ENCODE measurements around the gene ZNF124.
A peak's percentile ranks its signal among the peaks of the same experiment; 100 is the strongest.

ZNF124 gene

GRCh38 chr1:247210376-247211117 lies 38.7 kb upstream of the ZNF124 start:
- peak overlapping the region; percentile 73 for H3K4me3 ChIP-seq (ENCODE audit: control insufficient read depth, low read depth, low read length)
- peak; percentile 46 for DNase-seq (ENCODE audit: low read depth)
- no peak for TF ChIP-seq CTCF (IDR thresholded peaks at IDR 0.05; ENCODE audit: control insufficient read depth, insufficient read depth, low read depth, low read length, missing control alignments)

GRCh38 chr1:247210062-247210375 lies 38.2 kb upstream of the ZNF124 start:
- H3K4me3 ChIP-seq (ENCODE audit: control insufficient read depth, low read depth, low read length): peak overlapping the region; percentile 73
- TF ChIP-seq CTCF (IDR thresholded peaks at IDR 0.05; ENCODE audit: control insufficient read depth, insufficient read depth, low read depth, low read length, missing control alignments): no peak
- no peak for DNase-seq (ENCODE audit: low read depth)

- TF ChIP-seq CTCF (IDR thresholded peaks at IDR 0.05; ENCODE audit: control insufficient read depth, insufficient read depth, low read depth, low read length, missing control alignments): no peak
- no peak for DNase-seq (ENCODE audit: low read depth)
- peak overlapping the region; percentile 73 for H3K4me3 ChIP-seq (ENCODE audit: control insufficient read depth, low read depth, low read length)
Measured at GRCh38 chr1:247209396-247209795, 37.6 kb upstream of the ZNF124 start.

GRCh38 chr1:247204177-247204647 lies 32.4 kb upstream of the ZNF124 start:
- no peak for DNase-seq (ENCODE audit: low read depth)
- no peak for TF ChIP-seq CTCF (IDR thresholded peaks at IDR 0.05; ENCODE audit: control insufficient read depth, insufficient read depth, low read depth, low read length, missing control alignments)
- no peak overlapping the region for H3K4me3 ChIP-seq (ENCODE audit: control insufficient read depth, low read depth, low read length)

GRCh38 chr1:247198781-247199180 lies 27.0 kb upstream of the ZNF124 start:
- DNase-seq (ENCODE audit: low read depth): no peak
- H3K4me3 ChIP-seq (ENCODE audit: control insufficient read depth, low read depth, low read length): no peak overlapping the region
- TF ChIP-seq CTCF (IDR thresholded peaks at IDR 0.05; ENCODE audit: control insufficient read depth, insufficient read depth, low read depth, low read length, missing control alignments): no peak

GRCh38 chr1:247193958-247194357 lies 22.1 kb upstream of the ZNF124 start:
- no peak overlapping the region for H3K4me3 ChIP-seq (ENCODE audit: control insufficient read depth, low read depth, low read length)
- no peak for TF ChIP-seq CTCF (IDR thresholded peaks at IDR 0.05; ENCODE audit: control insufficient read depth, insufficient read depth, low read depth, low read length, missing control alignments)
- DNase-seq (ENCODE audit: low read depth): no peak

All from AG09309 (cell line).